HG02885 (cell line): ENCODE results near the gene ST7.
"Not testable (repeated sequence)": the region's sequence is repeated elsewhere in the genome, so short reads cannot be mapped to it uniquely, and the experiment has no call there.

Experiments used
- ATAC-seq: cut with Tn5 transposase; IDR thresholded peaks from one replicate; pipeline ENCODE4 v1.9.1; 2021; ENCODE audit warnings: mild to moderate bottlenecking; ENCODE audit not compliant: unreplicated experiment, poor library complexity

Gene ST7, protein sequence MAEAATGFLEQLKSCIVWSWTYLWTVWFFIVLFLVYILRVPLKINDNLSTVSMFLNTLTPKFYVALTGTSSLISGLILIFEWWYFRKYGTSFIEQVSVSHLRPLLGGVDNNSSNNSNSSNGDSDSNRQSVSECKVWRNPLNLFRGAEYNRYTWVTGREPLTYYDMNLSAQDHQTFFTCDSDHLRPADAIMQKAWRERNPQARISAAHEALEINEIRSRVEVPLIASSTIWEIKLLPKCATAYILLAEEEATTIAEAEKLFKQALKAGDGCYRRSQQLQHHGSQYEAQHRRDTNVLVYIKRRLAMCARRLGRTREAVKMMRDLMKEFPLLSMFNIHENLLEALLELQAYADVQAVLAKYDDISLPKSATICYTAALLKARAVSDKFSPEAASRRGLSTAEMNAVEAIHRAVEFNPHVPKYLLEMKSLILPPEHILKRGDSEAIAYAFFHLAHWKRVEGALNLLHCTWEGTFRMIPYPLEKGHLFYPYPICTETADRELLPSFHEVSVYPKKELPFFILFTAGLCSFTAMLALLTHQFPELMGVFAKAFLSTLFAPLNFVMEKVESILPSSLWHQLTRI

DNA sequence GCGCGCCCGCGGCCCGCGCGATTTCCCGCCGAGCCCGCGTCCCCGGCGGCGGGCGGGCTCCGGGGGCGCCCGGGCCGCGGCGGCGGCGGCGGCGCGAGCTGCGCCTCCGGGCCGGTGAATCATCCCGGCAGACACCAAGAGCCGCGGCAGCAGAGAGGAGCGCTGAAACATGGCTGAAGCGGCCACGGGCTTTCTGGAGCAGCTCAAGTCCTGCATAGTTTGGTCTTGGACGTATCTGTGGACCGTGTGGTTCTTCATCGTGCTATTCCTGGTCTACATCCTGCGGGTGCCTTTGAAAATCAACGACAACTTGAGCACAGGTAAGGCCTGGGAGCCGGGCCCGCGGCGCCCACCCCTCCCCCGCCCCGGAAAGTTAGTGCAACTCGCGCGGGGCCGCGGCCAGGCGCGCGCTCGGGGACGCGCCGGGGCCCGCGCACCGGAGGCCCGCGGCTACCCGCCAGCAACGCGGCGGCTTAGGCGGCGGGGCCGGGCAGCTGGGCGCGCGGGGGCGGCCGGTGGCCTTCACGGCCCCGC is at the start of gene ST7:
ST7 (plus strand) TSS at position 130 of the 534 bp plus-strand sequence; CDS start at position 170, 40 bp downstream.
- peak; percentile 42 for ATAC-seq

DNA sequence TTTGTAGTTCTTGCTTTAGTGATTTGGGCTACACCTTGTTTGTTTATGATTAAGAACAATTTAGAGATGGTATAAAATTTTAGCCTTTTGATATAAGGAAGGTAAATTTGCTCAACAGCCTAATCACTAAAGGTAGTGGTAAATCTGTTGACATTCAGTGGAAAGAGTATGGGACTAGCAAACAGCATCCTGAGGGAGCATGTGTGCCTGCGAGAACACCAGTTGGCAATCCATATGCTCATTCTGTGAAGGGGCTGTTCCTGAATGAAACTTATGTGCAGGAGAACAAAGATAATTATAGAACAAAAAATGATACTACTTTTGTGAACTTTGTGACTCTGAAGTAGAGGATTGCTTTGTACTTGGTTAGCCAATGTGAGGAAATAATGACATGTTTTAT is 46.9 kb upstream of the ST7 start:
- ATAC-seq = no peak

DNA sequence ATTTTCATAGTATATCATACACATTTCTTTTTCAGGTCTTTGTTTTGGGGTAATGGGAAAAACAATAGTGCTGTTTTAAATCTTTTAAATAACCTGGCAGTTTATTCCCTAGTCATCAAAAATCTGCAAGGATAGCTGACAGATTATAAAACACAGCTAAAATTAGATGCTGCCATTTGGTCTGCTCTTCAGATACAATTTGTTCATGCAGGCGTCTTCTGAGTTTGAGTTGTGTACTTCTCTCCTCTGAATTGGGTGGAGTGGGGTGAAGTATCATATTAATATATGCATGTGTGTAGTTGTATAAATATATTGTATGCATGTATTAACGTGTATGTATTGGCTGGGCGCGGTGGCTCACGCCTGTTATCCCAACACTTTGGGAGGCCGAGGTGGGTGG is 42.9 kb upstream of the ST7 start:
- no peak for ATAC-seq

DNA sequence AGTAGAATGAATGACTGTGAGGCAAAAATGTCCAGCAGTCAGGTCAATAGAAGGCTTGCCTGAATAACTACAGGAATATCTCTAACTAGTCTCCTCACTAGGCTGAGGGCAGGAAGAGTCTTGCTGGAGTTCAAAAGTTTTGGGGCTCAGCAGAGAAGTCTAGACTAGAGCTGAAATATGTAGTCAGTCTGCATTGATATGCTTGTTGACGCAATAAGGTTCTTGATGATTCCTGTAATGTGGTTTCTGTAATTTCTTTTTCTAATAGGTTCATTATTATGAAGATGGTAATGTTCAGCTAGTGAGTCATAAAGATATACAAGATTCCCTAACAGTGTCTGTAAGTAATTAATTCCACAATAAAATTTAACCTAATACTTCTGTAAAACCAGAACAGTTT is 41.5 kb upstream of the ST7 start:
- ATAC-seq = no peak

DNA sequence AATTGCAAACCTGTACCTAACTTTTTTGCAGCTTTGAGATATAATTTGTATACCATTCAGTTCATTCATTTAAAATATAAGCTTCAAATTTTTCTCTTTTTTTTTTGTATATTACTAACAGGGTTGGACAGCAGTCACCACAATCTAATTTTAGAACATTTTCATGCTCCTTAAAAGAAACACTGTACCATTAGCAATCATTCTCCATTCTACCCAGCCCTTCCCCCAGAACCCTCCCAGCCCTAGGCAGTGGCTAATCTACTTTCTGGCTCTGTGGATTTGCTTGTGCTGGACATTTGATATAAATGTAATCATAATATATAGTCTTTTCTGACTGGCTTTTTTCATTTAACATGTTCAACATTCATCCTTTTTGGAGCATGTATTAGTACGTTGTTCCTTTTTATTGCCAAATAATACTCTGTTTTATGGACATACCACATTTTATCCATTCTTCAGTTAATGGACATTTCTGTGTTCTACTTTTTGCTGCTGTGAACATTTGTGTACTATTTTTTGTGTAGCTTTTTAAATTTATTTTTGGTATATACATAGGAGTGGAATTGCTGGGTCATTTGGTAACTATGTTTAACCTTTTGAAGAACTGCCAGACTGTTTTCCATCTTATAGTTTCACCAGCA is 40.9 kb upstream of the ST7 start:
- ATAC-seq = no peak

DNA sequence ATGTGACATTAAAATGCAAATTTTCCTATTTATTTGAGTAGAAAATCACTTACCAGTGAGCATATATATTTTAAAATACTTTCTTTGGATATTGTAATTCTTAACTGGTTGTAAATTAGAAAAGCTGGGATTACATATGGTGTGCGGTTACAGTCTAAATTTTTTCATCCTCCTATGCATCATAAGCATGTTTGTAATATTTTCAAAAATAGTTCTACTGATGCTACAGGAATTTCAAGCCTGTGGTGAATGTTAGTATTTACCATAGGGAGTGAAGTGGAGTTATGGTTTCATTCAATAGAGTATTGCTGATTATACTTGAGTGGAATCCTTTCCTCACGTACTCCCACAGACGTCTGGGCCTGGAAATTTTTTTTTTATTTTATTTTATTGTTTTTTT is 34.6 kb upstream of the ST7 start:
- no peak for ATAC-seq

DNA sequence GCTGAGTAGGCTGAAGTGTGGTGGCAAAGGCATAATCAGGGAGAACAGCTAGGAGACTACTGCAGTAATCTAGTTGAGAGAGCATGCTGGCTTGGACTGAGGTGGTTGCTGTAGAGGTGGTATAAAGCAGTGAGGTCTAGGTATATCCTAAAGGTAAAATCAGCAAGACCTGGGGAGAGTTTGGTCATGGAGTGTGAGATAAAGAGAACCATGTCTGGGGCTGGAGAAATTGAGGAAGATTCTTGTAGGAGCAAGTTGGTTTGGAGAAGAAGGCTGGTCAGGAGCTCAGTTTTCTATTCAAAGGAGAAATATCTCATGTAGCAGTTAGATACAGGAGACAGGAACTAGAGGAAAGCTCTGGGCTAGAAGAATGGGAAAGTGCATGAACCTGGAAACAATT is 32.9 kb upstream of the ST7 start:
- no peak for ATAC-seq

DNA sequence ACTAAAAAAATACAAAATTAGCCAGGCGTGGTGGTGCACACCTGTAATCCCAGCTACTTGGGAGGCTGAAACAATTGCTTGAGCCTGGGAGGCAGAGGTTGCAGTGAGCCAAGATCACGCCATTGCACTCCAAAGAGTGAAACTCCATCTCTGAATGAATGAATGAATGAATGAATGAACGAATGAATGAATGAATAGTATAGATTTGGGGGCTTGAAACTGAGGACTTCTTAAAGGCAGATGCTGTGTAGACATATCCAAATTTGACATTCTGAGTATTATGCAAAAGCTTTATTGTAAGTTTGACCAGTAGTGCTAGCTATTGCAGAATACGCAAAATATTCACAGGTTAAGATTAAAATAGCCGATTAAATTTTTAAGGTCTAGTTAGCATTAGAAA is 30.8 kb upstream of the ST7 start:
- no peak for ATAC-seq

DNA sequence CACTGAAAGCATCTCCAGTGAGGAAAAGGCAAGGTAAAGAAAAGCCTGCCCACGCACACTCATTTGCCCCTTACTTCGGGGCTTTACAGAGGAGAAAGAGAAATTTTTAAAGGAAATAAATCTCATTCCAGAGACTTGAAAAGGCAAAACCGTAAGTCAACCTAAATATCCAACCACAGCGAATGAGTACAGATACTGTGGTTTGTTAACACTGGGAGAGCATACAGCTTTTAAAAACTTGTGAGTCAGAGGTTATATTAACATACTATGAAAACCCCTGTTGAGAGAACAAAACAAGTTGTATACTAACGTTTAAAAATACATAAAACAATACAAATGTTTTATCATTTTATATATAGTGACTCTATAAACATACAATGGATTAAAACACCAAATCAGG is 28.6 kb upstream of the ST7 start:
- no peak for ATAC-seq

DNA sequence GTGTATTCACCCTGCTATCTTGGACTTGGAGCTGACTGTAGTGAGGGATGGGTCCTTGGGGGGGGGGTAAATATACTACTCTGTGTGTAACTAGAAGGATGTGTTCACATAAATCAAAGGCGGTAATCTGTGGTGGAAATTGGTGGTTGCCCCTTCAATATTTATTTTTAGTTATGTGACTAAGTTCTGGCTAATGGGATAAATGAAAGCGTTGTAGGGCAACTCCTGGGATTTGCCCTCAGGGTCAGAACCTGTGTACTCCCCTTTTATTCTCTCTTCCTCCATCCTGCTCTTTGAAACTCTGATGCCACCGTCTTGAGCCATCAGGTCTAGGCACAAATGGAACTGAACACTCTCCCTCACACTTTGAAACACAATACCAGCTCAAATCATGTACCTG is 24.3 kb upstream of the ST7 start:
- no peak for ATAC-seq

DNA sequence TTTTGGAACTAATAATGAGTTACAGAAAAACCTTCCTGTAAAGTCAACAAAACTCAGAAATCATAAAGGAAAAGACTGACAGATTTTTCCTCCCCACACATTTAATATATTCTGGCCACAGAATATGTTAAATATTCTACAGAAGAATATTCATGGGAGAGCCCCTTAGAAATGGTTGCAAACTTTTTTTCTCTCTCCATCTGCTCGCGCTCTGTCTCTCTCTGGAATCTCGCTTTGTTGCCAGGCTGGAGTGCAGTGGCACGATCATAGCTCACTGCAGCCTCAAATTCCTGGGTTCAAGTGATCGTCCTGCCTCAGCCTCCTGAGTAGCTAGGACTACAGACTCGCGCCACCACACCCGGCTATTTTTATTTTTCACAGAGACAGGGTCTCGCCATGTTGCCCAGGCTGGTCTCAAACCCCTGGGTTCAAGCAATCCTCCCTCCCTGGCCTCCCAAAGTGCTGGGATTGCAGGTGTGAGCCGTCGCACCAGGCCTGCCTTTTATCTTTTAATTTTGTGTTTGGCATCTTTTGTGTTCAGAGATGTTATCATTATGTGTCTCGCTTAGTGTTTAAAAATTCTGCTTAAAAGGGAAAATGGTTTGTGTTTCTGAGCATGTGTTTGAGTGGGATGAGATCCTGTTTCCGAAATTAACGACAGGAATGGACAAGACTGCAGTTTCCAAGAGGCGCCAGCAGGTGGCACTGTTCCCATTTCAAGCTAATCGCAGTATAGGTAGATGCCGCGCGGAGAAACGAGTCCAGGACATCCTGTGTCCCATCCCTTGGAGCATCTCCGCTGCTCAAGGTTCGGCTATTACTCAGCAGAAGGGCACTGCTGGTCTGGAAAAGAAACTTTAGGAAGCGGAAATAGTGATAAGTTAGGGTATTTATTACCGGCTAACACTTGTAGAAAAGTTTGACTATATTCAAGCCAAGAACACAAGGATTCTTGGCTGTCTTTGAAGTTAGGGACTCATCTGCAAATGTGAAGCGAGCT is 23.1 kb upstream of the ST7 start:
- peak; percentile 83 for ATAC-seq

DNA sequence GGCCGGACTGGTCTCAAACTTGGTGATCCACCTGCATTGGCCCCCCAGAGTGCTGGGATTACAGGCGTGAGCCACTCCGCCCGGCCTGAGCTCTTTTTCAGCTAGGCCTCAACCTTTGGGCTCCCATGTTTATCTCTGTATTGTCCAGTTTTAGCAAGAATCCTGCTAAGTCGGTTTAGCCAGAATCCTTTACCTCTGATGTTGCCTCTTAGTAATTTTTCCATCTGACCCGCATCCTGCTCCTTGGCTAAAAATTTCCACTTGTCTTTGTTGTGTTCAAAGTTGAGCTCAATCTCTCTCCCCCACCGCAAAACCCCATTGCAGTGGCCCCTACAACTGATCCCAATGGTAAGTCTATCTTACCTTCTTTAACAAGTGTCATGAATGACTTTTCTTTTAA is 20.7 kb upstream of the ST7 start:
- ATAC-seq = no peak

DNA sequence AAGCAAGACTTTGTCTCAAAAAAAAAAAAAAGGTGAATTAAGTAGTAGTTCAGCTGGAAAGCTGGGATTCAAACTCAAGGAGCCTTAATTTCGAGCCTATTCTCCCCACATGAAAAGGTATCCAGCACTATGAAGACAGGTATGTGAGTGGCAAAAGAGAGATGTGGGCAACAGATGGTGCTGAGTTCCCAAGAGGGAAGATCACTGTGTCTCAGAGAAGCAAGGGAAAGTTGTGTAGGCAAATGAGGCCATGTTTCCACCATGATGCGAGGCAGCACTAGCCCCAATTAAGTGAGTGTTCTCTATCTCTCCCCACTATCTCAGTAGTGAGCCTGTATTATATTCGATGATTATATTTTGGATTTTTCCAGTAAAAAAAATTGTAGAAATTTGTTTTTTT is 19.8 kb upstream of the ST7 start:
- ATAC-seq = no peak

DNA sequence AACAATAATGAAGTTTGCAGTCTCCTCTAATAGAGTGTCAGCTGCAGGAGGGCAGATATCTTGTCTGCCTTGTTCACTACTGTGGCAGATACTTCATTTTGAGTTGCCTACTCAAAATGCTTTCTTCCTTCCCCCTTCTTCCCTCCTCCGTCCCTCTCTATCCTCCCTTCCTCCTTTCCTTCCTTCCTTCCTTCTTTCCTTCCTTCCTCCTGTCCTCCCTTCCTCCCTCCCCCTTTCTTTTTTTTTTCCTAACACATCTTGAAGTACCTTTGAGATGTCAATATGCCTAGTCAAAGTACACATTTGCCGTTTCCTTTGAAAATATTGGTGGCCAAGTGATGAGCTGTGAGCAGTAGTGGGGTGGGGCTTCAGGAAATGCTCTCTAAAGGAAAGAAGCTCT is 18.7 kb upstream of the ST7 start:
- no peak for ATAC-seq

DNA sequence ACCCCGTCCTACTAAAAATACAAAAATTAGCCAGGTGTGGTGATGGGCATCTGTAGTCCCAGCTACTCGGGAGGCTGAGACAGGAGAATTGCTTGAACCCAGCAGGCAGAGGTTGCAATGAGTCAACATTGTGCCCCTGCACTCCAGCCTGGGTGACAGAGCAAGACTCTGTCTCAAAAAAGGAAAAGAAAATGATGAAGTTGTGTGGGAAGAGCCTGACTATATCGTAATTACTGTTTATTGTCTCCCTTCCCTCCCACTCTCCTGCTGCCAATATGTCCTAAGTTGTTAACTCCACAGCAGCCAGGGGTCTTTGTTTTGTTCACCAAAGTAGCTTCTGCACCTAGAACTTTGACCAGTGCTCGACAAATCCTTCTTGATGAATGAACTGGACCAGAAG is 16.5 kb upstream of the ST7 start:
- not testable (repeated sequence) for ATAC-seq

DNA sequence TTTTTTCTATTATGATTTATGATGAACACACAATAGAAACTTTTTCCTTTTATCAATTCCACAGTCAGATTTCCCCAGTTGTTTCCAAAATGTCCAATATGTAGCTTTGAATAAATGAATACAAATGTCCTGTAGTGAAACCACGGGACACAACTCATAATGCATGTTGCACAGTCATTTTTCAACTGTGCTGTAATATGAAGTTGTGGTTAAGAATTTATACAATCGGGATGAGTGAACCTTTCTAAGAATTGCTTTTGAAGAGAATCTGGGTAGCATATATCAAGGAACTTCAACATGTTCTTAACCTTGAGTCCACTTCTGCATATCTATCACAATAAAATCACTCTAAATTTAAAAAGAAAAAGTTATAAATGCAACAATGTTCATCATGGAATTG is 14.6 kb upstream of the ST7 start:
- no peak for ATAC-seq

DNA sequence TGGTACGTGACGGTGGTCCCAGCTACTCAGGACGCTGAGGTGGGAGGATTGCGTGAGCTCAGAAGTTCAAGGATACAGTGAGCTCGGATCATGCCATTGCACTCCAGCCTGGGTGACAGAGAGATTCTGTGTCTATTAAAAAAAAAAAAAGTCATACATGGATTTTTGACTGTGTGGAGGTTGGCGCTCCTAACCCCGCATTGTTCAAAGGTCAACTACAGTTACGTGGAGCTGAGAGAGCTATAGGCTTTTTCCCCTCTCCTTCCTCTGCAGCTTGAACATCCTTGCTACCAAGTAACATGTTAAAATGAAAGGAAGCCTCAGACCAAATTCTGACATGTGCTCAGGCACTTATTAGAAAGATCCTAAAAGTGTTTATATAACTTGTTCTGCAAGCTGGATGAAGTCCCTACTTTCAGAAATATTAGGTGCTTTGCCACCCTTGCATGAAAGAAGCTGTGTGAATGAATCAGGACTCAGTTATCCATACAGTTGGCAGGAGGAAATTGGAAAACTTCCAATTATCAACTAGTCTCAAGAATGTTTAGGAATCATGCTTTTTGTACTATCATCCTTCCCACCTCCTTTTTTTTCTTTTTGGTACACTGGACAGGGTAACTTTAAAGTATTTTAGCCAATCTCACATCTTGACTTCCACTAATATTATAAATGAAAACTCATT is 12.5 kb upstream of the ST7 start:
- no peak for ATAC-seq

DNA sequence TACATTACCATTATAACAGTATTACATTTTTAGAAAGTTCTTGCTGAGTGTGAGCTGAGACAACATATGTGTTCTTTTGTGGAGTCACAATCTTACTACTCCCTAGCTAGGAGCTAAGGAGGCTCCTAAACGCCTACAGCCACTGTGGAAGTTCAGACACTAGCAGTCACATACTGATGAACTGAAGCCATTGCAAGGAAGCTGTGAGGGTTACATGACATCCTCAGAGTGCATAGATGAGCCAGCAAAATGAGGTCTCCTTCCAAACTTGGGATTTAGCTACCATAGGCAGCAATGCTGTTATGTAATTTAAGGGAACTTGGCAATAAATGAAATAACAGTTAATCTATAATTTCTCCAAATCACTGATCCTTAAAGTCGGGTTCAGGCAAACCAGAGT is 10.8 kb upstream of the ST7 start:
- ATAC-seq = no peak

DNA sequence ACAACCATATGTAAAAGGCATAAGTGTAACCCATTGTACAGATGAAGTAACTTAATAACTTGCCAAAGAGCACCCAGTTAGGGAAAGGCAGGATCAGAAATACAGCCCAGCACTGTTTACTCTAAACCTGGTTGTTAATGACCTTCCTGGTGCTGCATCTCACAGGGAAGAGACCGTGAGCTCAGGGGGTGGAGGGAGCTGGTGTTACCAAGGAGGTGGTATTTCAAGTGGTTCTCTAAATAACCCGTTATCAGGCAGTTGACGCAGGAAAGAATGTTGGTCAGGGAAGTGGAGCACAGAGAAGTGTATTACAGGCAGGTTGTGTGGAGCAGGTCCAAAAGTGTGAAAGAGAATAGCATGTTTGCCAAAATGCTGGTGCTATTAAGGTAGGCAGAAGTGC is 4.4 kb upstream of the ST7 start:
- ATAC-seq = no peak
